IMR-90 (cell line): ENCODE measurements around the gene DNAJC30. TPM values are rescaled to one million over a fixed set of nuclear protein-coding genes. Genes with fewer than 3 reads are reported as not detected.

Source experiments
- ATAC-seq: fragments of 200-7000 bp; cut with Tn5 transposase; 2 replicates; pipeline ENCODE4 v1.9.1; 2020; ENCODE audit warnings: low read depth, mild to moderate bottlenecking, moderate library complexity
- BruUV-seq: library from RNA; stranded (reverse); fragments of 400-500 nt; replicated peaks from 2 replicates; lab custom pipeline; 2021; lab: Mats Ljungman, UMichigan
- CTCF ChIA-PET: fragments of 300-600 bp; formaldehyde crosslinking; extraction: SDS; loops from one replicate; lab custom pipeline; 2021; ENCODE audit warnings: antibody characterized with exemption; lab: Yijun Ruan, JAX
- POLR2A ChIA-PET: fragments of 300-600 bp; sonication (Branson Sonifier 250); formaldehyde crosslinking; loops from one replicate; lab custom pipeline; 2022; ENCODE audit warnings: antibody characterized with exemption; ENCODE audit not compliant: unreplicated experiment; lab: Charles Lee
- DNase-seq: peaks from one replicate; pipeline ENCODE4 v3.0.0; 2013
- H2AFZ ChIP-seq: replicated peaks from 2 replicates; pipeline ENCODE3; 2013; ENCODE audit warnings: low read length, mild to moderate bottlenecking; ENCODE audit not compliant: poor library complexity
- H2AK5ac ChIP-seq: 2 replicates; pipeline ENCODE4 v1.6.1; 2013; ENCODE audit warnings: low read depth, low read length, inconsistent platforms
- H2AK9ac ChIP-seq: replicated peaks from 2 replicates; pipeline ENCODE3; 2013; ENCODE audit warnings: mild to moderate bottlenecking, low read depth, low read length, moderate library complexity; ENCODE audit not compliant: poor library complexity
- H2BK120ac ChIP-seq: 2 replicates; pipeline ENCODE4 v1.6.1; 2013; ENCODE audit warnings: low read depth, low read length, inconsistent platforms
- H2BK15ac ChIP-seq: 3 replicates; pipeline ENCODE4 v1.6.1; 2013; ENCODE audit warnings: low read depth, low read length, inconsistent platforms
- H2BK20ac ChIP-seq: 2 replicates; pipeline ENCODE4 v1.6.1; 2013; ENCODE audit warnings: low read depth, mild to moderate bottlenecking, inconsistent platforms, low read length, moderate library complexity
- H2BK5ac ChIP-seq: 2 replicates; pipeline ENCODE4 v1.6.1; 2013; ENCODE audit warnings: mild to moderate bottlenecking, low read depth, low read length, inconsistent platforms; ENCODE audit not compliant: poor library complexity, severe bottlenecking
- H3K14ac ChIP-seq: replicated peaks from 2 replicates; pipeline ENCODE4 v1.6.1; 2013; ENCODE audit warnings: low read depth, low read length, inconsistent platforms
- H3K18ac ChIP-seq: 2 replicates; pipeline ENCODE4 v1.6.1; 2013; ENCODE audit warnings: low read depth, low read length, control low read depth
- H3K23ac ChIP-seq: 2 replicates; pipeline ENCODE4 v1.6.1; 2013; ENCODE audit warnings: low read depth, low read length, inconsistent platforms
- H3K27ac ChIP-seq: 2 replicates; pipeline ENCODE4 v1.5.1; 2013; ENCODE audit warnings: mild to moderate bottlenecking, control low read depth, low read length; ENCODE audit not compliant: insufficient read depth
- H3K27me3 ChIP-seq: 2 replicates; pipeline ENCODE4 v1.6.1; 2013; ENCODE audit warnings: low read length; ENCODE audit not compliant: control insufficient read depth, insufficient read depth
- H3K36me3 ChIP-seq: 2 replicates; pipeline ENCODE4 v1.6.1; 2013; ENCODE audit warnings: low read length, mixed read lengths; ENCODE audit not compliant: control insufficient read depth, insufficient read depth
- H3K4ac ChIP-seq: 2 replicates; pipeline ENCODE4 v1.6.1; 2013; ENCODE audit warnings: low read depth, low read length, inconsistent platforms
- H3K4me1 ChIP-seq: 2 replicates; pipeline ENCODE4 v1.6.1; 2013; ENCODE audit warnings: low read length, mixed read lengths; ENCODE audit not compliant: control insufficient read depth, insufficient read depth
- H3K4me2 ChIP-seq: 2 replicates; pipeline ENCODE4 v1.6.1; 2013; ENCODE audit warnings: low read depth, mild to moderate bottlenecking, control low read depth, low read length, moderate library complexity
- H3K4me3 ChIP-seq: 2 replicates; pipeline ENCODE4 v1.5.1; 2013; ENCODE audit warnings: low read depth, mild to moderate bottlenecking, control low read depth, low read length, moderate library complexity; ENCODE audit not compliant: insufficient read depth
- H3K56ac ChIP-seq: 2 replicates; pipeline ENCODE4 v1.6.1; 2013; ENCODE audit warnings: low read length, inconsistent platforms; ENCODE audit not compliant: insufficient read depth; ENCODE audit errors: extremely low read depth
- H3K79me1 ChIP-seq, 2 experiments: 2 replicates each; pipeline ENCODE4 v1.6.1; 2013; ENCODE audit warnings: low read length in 2 of 2, inconsistent platforms in 1 of 2, low read depth in 1 of 2
- H3K9ac ChIP-seq: 2 replicates; pipeline ENCODE4 v1.6.1; 2013; ENCODE audit warnings: low read depth, low read length, control low read depth
- H3K9me1 ChIP-seq: 2 replicates; pipeline ENCODE4 v1.6.1; 2013; ENCODE audit warnings: low read length, inconsistent platforms; ENCODE audit not compliant: insufficient read depth
- H3K9me3 ChIP-seq: 2 replicates; pipeline ENCODE4 v1.6.1; 2013; ENCODE audit warnings: low read length; ENCODE audit not compliant: control insufficient read depth, insufficient read depth
- H4K20me1 ChIP-seq: 2 replicates; pipeline ENCODE4 v1.6.1; 2013; ENCODE audit warnings: low read length, inconsistent platforms; ENCODE audit not compliant: insufficient read depth
- H4K5ac ChIP-seq: 2 replicates; pipeline ENCODE4 v1.6.1; 2013; ENCODE audit warnings: mild to moderate bottlenecking, low read depth, low read length, control low read depth
- H4K8ac ChIP-seq, 2 experiments: 2 replicates each; pipeline ENCODE4 v1.6.1; 2013; ENCODE audit warnings: low read depth in 2 of 2, low read length in 2 of 2, control low read depth in 1 of 2, inconsistent platforms in 1 of 2
- H4K91ac ChIP-seq: 2 replicates; pipeline ENCODE4 v1.6.1; 2013; ENCODE audit warnings: low read depth, low read length, inconsistent platforms; ENCODE audit not compliant: insufficient read depth
- BHLHE40 ChIP-seq: fragments of 150-350 bp; IDR thresholded peaks from 2 replicates; pipeline ENCODE4 v1.6.1; 2016; ENCODE audit warnings: mild to moderate bottlenecking, low read depth, low read length
- CEBPB ChIP-seq: IDR thresholded peaks from 2 replicates; pipeline ENCODE4 v1.6.1; 2012; ENCODE audit warnings: low read depth, low read length, improper control_type of control experiment
- CHD1 ChIP-seq: IDR thresholded peaks from 2 replicates; pipeline ENCODE4 v1.6.1; 2012; ENCODE audit warnings: low read depth, low read length, improper control_type of control experiment
- ELK1 ChIP-seq: fragments of 150-350 bp; IDR thresholded peaks from 2 replicates; pipeline ENCODE4 v1.6.1; 2016; ENCODE audit warnings: low read depth, mild to moderate bottlenecking, low read length, moderate library complexity, borderline replicate concordance
- FOS ChIP-seq: fragments of 150-350 bp; IDR thresholded peaks from 2 replicates; pipeline ENCODE4 v1.6.1; 2016; ENCODE audit warnings: low read depth, low read length
- MAFK ChIP-seq: IDR thresholded peaks from 2 replicates; pipeline ENCODE4 v1.6.1; 2012; ENCODE audit warnings: low read depth, low read length, improper control_type of control experiment
- MAZ ChIP-seq: IDR thresholded peaks from 2 replicates; pipeline ENCODE4 v1.6.1; 2012; ENCODE audit warnings: low read depth, mild to moderate bottlenecking, low read length, improper control_type of control experiment, moderate library complexity, borderline replicate concordance
- MXI1 ChIP-seq: IDR thresholded peaks from 2 replicates; pipeline ENCODE4 v1.6.1; 2012; ENCODE audit warnings: low read depth, mild to moderate bottlenecking, low read length, moderate library complexity, borderline replicate concordance
- NFE2L2 ChIP-seq: fragments of 150-350 bp; IDR thresholded peaks from 2 replicates; pipeline ENCODE4 v1.6.1; 2016; ENCODE audit warnings: low read depth, mild to moderate bottlenecking, low read length
- POLR2A ChIP-seq: IDR thresholded peaks from 2 replicates; pipeline ENCODE4 v1.6.1; 2012; ENCODE audit warnings: mild to moderate bottlenecking, low read depth, low read length
- RCOR1 ChIP-seq: IDR thresholded peaks from 2 replicates; pipeline ENCODE4 v1.6.1; 2012; ENCODE audit warnings: mild to moderate bottlenecking, low read length, improper control_type of control experiment; ENCODE audit not compliant: insufficient replicate concordance
- RFX5 ChIP-seq: IDR thresholded peaks from 2 replicates; pipeline ENCODE4 v1.8.0; 2012; ENCODE audit warnings: low read depth, mild to moderate bottlenecking, low read length, moderate library complexity
- SMC3 ChIP-seq: fragments of 150-350 bp; IDR thresholded peaks from 2 replicates; pipeline ENCODE4 v1.6.1; 2016; ENCODE audit warnings: low read depth, mild to moderate bottlenecking, antibody characterized with exemption, low read length, moderate library complexity
- USF2 ChIP-seq: fragments of 150-350 bp; IDR thresholded peaks from 2 replicates; pipeline ENCODE4 v1.6.1; 2017; ENCODE audit warnings: mild to moderate bottlenecking, antibody characterized with exemption, low read length, low read depth
- WGBS, 2 experiments: methylation state at CpG; one replicate each; pipeline versions ENCODE4 v1.1.5 to v1.1.7; 2013; ENCODE audit warnings: missing lambda C conversion rate in 2 of 2; ENCODE audit not compliant: insufficient read length in 1 of 2; ENCODE audit errors: extremely low coverage in 2 of 2; 5-methylcytosine and 5-hydroxymethylcytosine counted together
- dilution Hi-C: fragments of 300-500 bp; cut with HindIII; formaldehyde crosslinking; loops from one replicate; pipeline ENCODE4 v1.14.3; 2018; ENCODE audit warnings: low sequenced_read_pairs; ENCODE audit not compliant: unreplicated experiment
- in situ Hi-C: fragments of 300-500 bp; cut with MboI; formaldehyde crosslinking; loops from 3 replicates; pipeline ENCODE4 v1.14.3; 2019; ENCODE audit warnings: low sequenced_read_pairs, inconsistent platforms, mixed read lengths
- intact Hi-C: fragments of 100-400 bp; cut with micrococcal nuclease; formaldehyde crosslinking; loops from 2 replicates; pipeline ENCODE4 v1.10.0; 2022
- polyA plus RNA-seq, 3 experiments: library from polyadenylated mRNA; depleted of rRNA; stranded (reverse); fragments of >200 nt; gene quantifications; 2 replicates each; pipeline ENCODE4 v1.2.3, GENCODE V29; 2012; ENCODE audit warnings: low replicate concordance in 1 of 3
- total RNA-seq: library from RNA; depleted of rRNA; stranded (reverse); fragments of >200 nt; gene quantifications from 2 replicates; pipeline ENCODE4 v1.2.3, GENCODE V29; 2012

DNAJC30 gene
- total and polyA plus RNA-seq, 2 of the 4 experiments (the other 2 are of a cell fraction), result 1.6 to 9.0 TPM

- no peak for DNase-seq
- H3K27ac ChIP-seq, result no peak overlapping the region
- BruUV-seq, result no TSS peak
- no peak overlapping the region for H2BK20ac ChIP-seq
- intact Hi-C loops, result no loop called here
- peaks cover 21% of the 10 kb centered on the region for H3K9me1 ChIP-seq
- H3K4me3 ChIP-seq, result no peak overlapping the region
- no peak overlapping the region for H2AK5ac ChIP-seq
- ChIA-PET CTCF (no interaction called here), POLR2A (no interaction called here)
- no CpG with 5 or more reads among the region's 1 CpG for WGBS, 2 experiments
- no peak overlapping the region for H2BK120ac ChIP-seq
- H3K4me1 ChIP-seq, result peaks cover 21% of the 10 kb centered on the region
- no peak overlapping the region for H2BK15ac ChIP-seq
- H3K23ac ChIP-seq, result no peak overlapping the region
- no peak overlapping the region for H3K14ac ChIP-seq
- H3K4me2 ChIP-seq, result no peak overlapping the region
- no peak overlapping the region for H3K18ac ChIP-seq
- no peak overlapping the region for H2AK9ac ChIP-seq
- H3K56ac ChIP-seq, result no peak overlapping the region
- no peak for TF ChIP-seq MAFK
- no peak for TF ChIP-seq SMC3
- TF ChIP-seq FOS, result no peak
- no peak for TF ChIP-seq NFE2L2
- no peak for TF ChIP-seq RFX5
- no peak for TF ChIP-seq BHLHE40
- TF ChIP-seq CHD1, result no peak
- TF ChIP-seq USF2, result no peak
- no peak for TF ChIP-seq MAZ
- no peak for TF ChIP-seq RCOR1
- no peak for TF ChIP-seq CEBPB
- TF ChIP-seq MXI1, result no peak
- TF ChIP-seq POLR2A, result no peak
- TF ChIP-seq ELK1, result no peak
- H2AFZ ChIP-seq, result no peak overlapping the region
- ATAC-seq, result no peak
- H4K20me1 ChIP-seq, result peaks cover 91% of the 10 kb centered on the region
- no peaks in the 10 kb centered on the region for H3K9me3 ChIP-seq
- peaks cover 5% of the 10 kb centered on the region; the same call in 1 of the 2 replicates for H3K36me3 ChIP-seq
- no peak overlapping the region for H3K9ac ChIP-seq
- no peak overlapping the region for H3K4ac ChIP-seq
- no peak overlapping the region for H4K91ac ChIP-seq
- H3K79me1 ChIP-seq, result peaks cover 27 to 87% of the 10 kb centered on the region in 2 experiments
- in situ Hi-C loops, result no loop called here
- dilution Hi-C loops, result no loop called here
- H2BK5ac ChIP-seq, result no peak overlapping the region
- no peak overlapping the region for H4K5ac ChIP-seq
- H3K27me3 ChIP-seq, result no peaks in the 10 kb centered on the region
- H4K8ac ChIP-seq, result no peak overlapping the region
These were observed 29.5 kb upstream of the DNAJC30 start for GRCh38 chr7:73712773-73713172.
